K562 (cell line): ENCODE results near the gene GEMIN4. TPM values are rescaled to one million over a fixed set of nuclear protein-coding genes. Genes with fewer than 3 reads are reported as not detected.

ENCODE experiments used
- ARID3B ChIP-seq: fragments of 250-450 bp; sonication (Bioruptor Pico); IDR thresholded peaks from 2 replicates; pipeline ENCODE4 v1.4.0; 2020; ENCODE audit warnings: borderline replicate concordance
- CBX8 ChIP-seq: fragments of 200-600 bp; sonication (generic); IDR thresholded peaks from 2 replicates; pipeline ENCODE4 v1.6.1; 2012; ENCODE audit warnings: borderline replicate concordance, mixed run types, low read depth, mild to moderate bottlenecking, moderate library complexity, mixed read lengths, low read length, control low read depth, inconsistent platforms; ENCODE audit not compliant: poor library complexity, severe bottlenecking; ENCODE audit errors: extremely low read depth
- DLX4 ChIP-seq: fragments of 250-450 bp; sonication (Bioruptor Pico); IDR thresholded peaks from 2 replicates; pipeline ENCODE4 v1.6.1; 2021; ENCODE audit warnings: mild to moderate bottlenecking
- FOXJ2 ChIP-seq: fragments of 200-800 bp; sonication (Bioruptor generic); IDR thresholded peaks from 2 replicates; pipeline ENCODE4 v1.6.1; 2016; ENCODE audit warnings: missing genetic modification characterization, missing compliant biosample characterization
- GABPA ChIP-seq: fragments of 200-800 bp; sonication (Bioruptor generic); conservative IDR thresholded peaks from 2 replicates; pipeline ENCODE4 v1.6.1; 2016; ENCODE audit warnings: low read depth, missing genetic modification characterization, missing compliant biosample characterization
- GMEB1 ChIP-seq: fragments of 250-450 bp; sonication (Bioruptor Pico); IDR thresholded peaks from 2 replicates; pipeline ENCODE4 v1.4.0; 2020; ENCODE audit warnings: mild to moderate bottlenecking
- KLF1 ChIP-seq: fragments of 450-650 bp; IDR thresholded peaks from 2 replicates; pipeline ENCODE4 v1.6.1; 2016; ENCODE audit warnings: missing genetic modification characterization, missing compliant biosample characterization
- SIN3B ChIP-seq: fragments of 450-650 bp; IDR thresholded peaks from 2 replicates; pipeline ENCODE4 v1.6.1; 2017; ENCODE audit warnings: low read depth, mild to moderate bottlenecking, moderate library complexity
- TFE3 ChIP-seq: fragments of 450-650 bp; formaldehyde crosslinking; IDR thresholded peaks from 2 replicates; pipeline ENCODE4 v1.4.0; 2020; ENCODE audit warnings: mild to moderate bottlenecking, mixed read lengths
- TSC22D4 ChIP-seq: fragments of 450-650 bp; IDR thresholded peaks from 2 replicates; pipeline ENCODE4 v1.6.1; 2016; ENCODE audit warnings: missing genetic modification characterization, missing biosample characterization, control low read depth
- ZBTB43 ChIP-seq: sonication (generic); formaldehyde crosslinking; IDR thresholded peaks from 2 replicates; pipeline ENCODE4 v1.8.0; 2023; ENCODE audit warnings: mild to moderate bottlenecking, missing genetic modification reagents
- ZNF274 ChIP-seq: IDR thresholded peaks from 2 replicates; pipeline ENCODE4 v1.6.1; 2011; ENCODE audit warnings: low read depth, mild to moderate bottlenecking, low read length, moderate library complexity, borderline replicate concordance
- ZNF277 ChIP-seq: fragments of 250-450 bp; sonication (Bioruptor Pico); IDR thresholded peaks from 2 replicates; pipeline ENCODE4 v1.8.0; 2022; ENCODE audit warnings: inconsistent platforms, mild to moderate bottlenecking, moderate library complexity, borderline replicate concordance
- ZNF445 ChIP-seq: fragments of 250-450 bp; sonication (Bioruptor Pico); IDR thresholded peaks from 2 replicates; pipeline ENCODE4 v1.4.0; 2020; ENCODE audit warnings: low read depth, mild to moderate bottlenecking, moderate library complexity
- ZNF551 ChIP-seq: fragments of 250-450 bp; sonication (Bioruptor Pico); IDR thresholded peaks from 2 replicates; pipeline ENCODE4 v1.5.0; 2021; ENCODE audit warnings: mild to moderate bottlenecking, moderate library complexity
- ZNF785 ChIP-seq: fragments of 250-450 bp; sonication (Bioruptor Pico); IDR thresholded peaks from 2 replicates; pipeline ENCODE4 v1.4.0; 2020; ENCODE audit warnings: mild to moderate bottlenecking
- polyA plus RNA-seq, 8 experiments: library from polyadenylated mRNA; depleted of rRNA in 4 of 8; stranded (reverse) in 5 of 8; unstranded in 3 of 8; fragments of >200 nt; fragmentation: Nextera tagmentation in 2 of 8; fragmentation: Illumina TruSeq in 1 of 8; extraction: Ambion mirVana in 2 of 8; extraction: Trizol in 1 of 8; gene quantifications; 2 replicates each; pipeline versions ENCODE4 v1.2.1 to v1.2.3, GENCODE V29; 2011 to 2014; ENCODE audit warnings: inconsistent platforms in 1 of 8, missing spikeins in 1 of 8
- total RNA-seq, 7 experiments: library from RNA; depleted of rRNA in 6 of 7; stranded (reverse); fragments of >200 nt in 6 of 7; fragmentation: Illumina TruSeq in 2 of 7; extraction: Trizol in 2 of 7; gene quantifications; 2 replicates each; pipeline versions ENCODE4 v1.2.1 to v1.2.3, GENCODE V29; 2011 to 2021; ENCODE audit warnings: low replicate concordance in 1 of 7

GEMIN4 gene
- total and polyA plus RNA-seq, 9 of the 15 experiments (the other 6 are each of a cell fraction or from before 2014, with no cell fraction given) = 1.8 to 42.5 (median 10.8) TPM

GRCh38 chr17:781805-782731 is 30.0 kb upstream of the GEMIN4 start, which contains the start of the genes GLOD4 and MRM3 (continued):
- no peak for TF ChIP-seq ZNF277 (CRISPR knock-in tag)
- no peak for TF ChIP-seq ZNF445 (CRISPR knock-in tag)
- TF ChIP-seq ARID3B (CRISPR knock-in tag) = no peak
- no peak for TF ChIP-seq ZNF785
- no peak for TF ChIP-seq ZNF551
- TF ChIP-seq GMEB1 (CRISPR knock-in tag) = peak; percentile 87
- peak; percentile 99 for TF ChIP-seq SIN3B
- no peak for TF ChIP-seq DLX4 (CRISPR knock-in tag)
- TF ChIP-seq ZNF274 = no peak
- TF ChIP-seq CBX8 = no peak
- no peak for TF ChIP-seq ZBTB43 (CRISPR knock-in tag)
- TF ChIP-seq GABPA (tag) = no peak
- no peak for TF ChIP-seq TFE3 (CRISPR knock-in tag)
- TF ChIP-seq FOXJ2 (tag) = no peak
- no peak for TF ChIP-seq TSC22D4
- peak; percentile 37; the same call in 1 of the 2 replicates for TF ChIP-seq KLF1 (tag)
